Gastrocnemius medialis (tissue), 4 donors: ENCODE measurements around the gene GNPNAT1. TPM values are rescaled to one million over a fixed set of nuclear protein-coding genes. Genes with fewer than 3 reads are reported as not detected.

Source experiments
- ATAC-seq, 2 donors: fragments of 150-250 bp; one replicate each; pipeline ENCODE4 v1.9.1; 2016
- DNase-seq, 2 donors: peaks; one replicate each; pipeline ENCODE4 v3.0.0-alpha.2; 2019
- H3K27ac ChIP-seq, 4 donors: fragments of 200-600 bp; sonication (generic); 1 replicate in 1 of 4; 2 replicates in 3 of 4; pipeline ENCODE4 v1.5.1; 2016 to 2018; ENCODE audit warnings: mild to moderate bottlenecking in 2 of 4, moderate library complexity in 1 of 4
- H3K27me3 ChIP-seq, 3 donors: fragments of 200-600 bp; sonication (generic) in 2 of 3; 1 replicate in 1 of 3; 2 replicates in 2 of 3; pipeline versions ENCODE4 v1.5.1 to v1.6.0; 2016 to 2019; ENCODE audit warnings: mild to moderate bottlenecking in 1 of 3, moderate library complexity in 1 of 3
- H3K36me3 ChIP-seq, 2 donors: fragments of 200-600 bp; sonication (generic) in 1 of 2; one replicate each; pipeline ENCODE4 v1.5.1; 2017 to 2018
- H3K4me1 ChIP-seq, 2 donors: fragments of 200-600 bp; sonication (generic) in 1 of 2; one replicate each; pipeline ENCODE4 v1.5.1; 2016 to 2017; ENCODE audit warnings: mild to moderate bottlenecking in 2 of 2
- H3K4me3 ChIP-seq, 4 donors: fragments of 200-600 bp; sonication (generic) in 3 of 4; 1 replicate in 1 of 4; 2 replicates in 3 of 4; pipeline ENCODE4 v1.5.1; 2016 to 2019; ENCODE audit warnings: mild to moderate bottlenecking in 2 of 4
- H3K9me3 ChIP-seq, 3 donors: fragments of 200-600 bp; sonication (generic) in 2 of 3; 1 replicate in 1 of 3; 2 replicates in 2 of 3; pipeline ENCODE4 v1.5.1; 2016 to 2019
- CTCF ChIP-seq, 5 experiments: fragments of 450-650 bp in 3 of 5; fragments of 200-600 bp in 2 of 5; sonication (generic) in 2 of 5; IDR thresholded peaks in 4 of 5; conservative IDR thresholded peaks in 1 of 5; 1 replicate in 4 of 5; 2 replicates in 1 of 5; pipeline ENCODE4 v1.5.1; 2016 to 2019; ENCODE audit warnings: antibody characterized with exemption in 5 of 5, mild to moderate bottlenecking in 3 of 5, moderate library complexity in 3 of 5
- POLR2A ChIP-seq, 2 donors: fragments of 450-650 bp; IDR thresholded peaks; one replicate each; pipeline ENCODE4 v1.6.1; 2017; ENCODE audit warnings: antibody characterized with exemption in 2 of 2, mild to moderate bottlenecking in 2 of 2, moderate library complexity in 2 of 2
- in situ Hi-C, 4 donors: fragments of 200-750 bp; cut with MboI; loops; one replicate each; pipeline versions ENCODE4 v1.15.0 to v1.8.0; 2017; ENCODE audit warnings: low sequenced_read_pairs in 4 of 4
- intact Hi-C: fragments of 100-400 bp; cut with DNase I; formaldehyde crosslinking; loops from one replicate; pipeline ENCODE4 v1.15.1; 2023; ENCODE audit warnings: low total_unique reads
- total RNA-seq, 4 donors: library from RNA; depleted of rRNA; stranded (reverse); fragments of >200 nt; gene quantifications; one replicate each; pipeline versions ENCODE4 v1.1.0 to v1.2.3, GENCODE V29; 2016

Gene GNPNAT1
- total RNA-seq, 4 donors from 2014 or later: 10.0 to 19.4 (median 12.4) TPM

- Histone ChIP-seq H3K36me3 (no peaks in the 10 kb centered on the region), H3K4me3 (no peak overlapping the region), H3K27ac (no peak overlapping the region), H3K9me3 (no peaks in the 10 kb centered on the region), H3K27me3 (no peaks in the 10 kb centered on the region), H3K4me1 (peaks cover 0 to 4% of the 10 kb centered on the region in 2 donors)
- ATAC-seq: no peak
- TF ChIP-seq CTCF (IDR thresholded peaks at IDR 0.05 in 4 of 5, conservative IDR thresholded peaks at IDR 0.05 in 1 of 5): no peak
- TF ChIP-seq POLR2A (IDR thresholded peaks at IDR 0.05): no peak
- in situ Hi-C loops: no loop called here
- DNase-seq: no peak
- intact Hi-C loops: no loop called here
These were observed 43.9 kb upstream of the GNPNAT1 start for GRCh38 chr14:52835122-52835903.

- TF ChIP-seq CTCF (IDR thresholded peaks at IDR 0.05 in 4 of 5, conservative IDR thresholded peaks at IDR 0.05 in 1 of 5): no peak
- no peak for TF ChIP-seq POLR2A (IDR thresholded peaks at IDR 0.05)
- Histone ChIP-seq H3K27ac (no peak overlapping the region), H3K9me3 (no peaks in the 10 kb centered on the region), H3K27me3 (no peaks in the 10 kb centered on the region), H3K4me1 (peaks cover 0 to 4% of the 10 kb centered on the region in 2 donors), H3K4me3 (no peak overlapping the region), H3K36me3 (no peaks in the 10 kb centered on the region)
- in situ Hi-C loops (no loop called here), intact Hi-C loops (no loop called here)
- ATAC-seq: no peak
- no peak for DNase-seq
These were observed 43.0 kb upstream of the GNPNAT1 start for GRCh38 chr14:52834440-52834842.

GRCh38 chr14:52833891-52834290 is 42.5 kb upstream of the GNPNAT1 start:
- Histone ChIP-seq H3K36me3 (no peaks in the 10 kb centered on the region), H3K4me1 (peaks cover 0 to 4% of the 10 kb centered on the region in 2 donors), H3K9me3 (no peaks in the 10 kb centered on the region), H3K4me3 (no peak overlapping the region), H3K27me3 (no peaks in the 10 kb centered on the region), H3K27ac (no peak overlapping the region)
- no peak for ATAC-seq
- in situ Hi-C loops (no loop called here), intact Hi-C loops (no loop called here)
- no peak for TF ChIP-seq CTCF (IDR thresholded peaks at IDR 0.05 in 4 of 5, conservative IDR thresholded peaks at IDR 0.05 in 1 of 5)
- no peak for TF ChIP-seq POLR2A (IDR thresholded peaks at IDR 0.05)
- no peak for DNase-seq

- no peaks in the 10 kb centered on the region for H3K27me3 ChIP-seq
- ATAC-seq (no peak), DNase-seq (no peak)
- H3K4me1 ChIP-seq: no peaks in the 10 kb centered on the region
- intact Hi-C loops: loop anchor here (10.0 kb wide), 1 partner anchor 475 kb away; no protein-coding TSS in a partner anchor
- in situ Hi-C loops: loop anchor here in 1 of 4 donors (10.0 kb wide), 1 partner anchor 225 kb away; no protein-coding TSS in a partner anchor
- no peaks in the 10 kb centered on the region for H3K36me3 ChIP-seq
- H3K9me3 ChIP-seq: no peaks in the 10 kb centered on the region
- TF ChIP-seq POLR2A (IDR thresholded peaks at IDR 0.05) (no peak), CTCF (IDR thresholded peaks at IDR 0.05 in 4 of 5, conservative IDR thresholded peaks at IDR 0.05 in 1 of 5) (no peak)
- H3K4me3 ChIP-seq: no peak overlapping the region
- no peak overlapping the region for H3K27ac ChIP-seq
These were observed 38.2 kb upstream of the GNPNAT1 start for GRCh38 chr14:52829527-52830185.
